ENCODE data around the gene CR1.
A peak's percentile ranks its signal among the peaks of the same experiment; 100 is the strongest.
"Not testable (repeated sequence)": the region's sequence is repeated elsewhere in the genome, so short reads cannot be mapped to it uniquely, and the experiment has no call there.

CR1 gene

DNA sequence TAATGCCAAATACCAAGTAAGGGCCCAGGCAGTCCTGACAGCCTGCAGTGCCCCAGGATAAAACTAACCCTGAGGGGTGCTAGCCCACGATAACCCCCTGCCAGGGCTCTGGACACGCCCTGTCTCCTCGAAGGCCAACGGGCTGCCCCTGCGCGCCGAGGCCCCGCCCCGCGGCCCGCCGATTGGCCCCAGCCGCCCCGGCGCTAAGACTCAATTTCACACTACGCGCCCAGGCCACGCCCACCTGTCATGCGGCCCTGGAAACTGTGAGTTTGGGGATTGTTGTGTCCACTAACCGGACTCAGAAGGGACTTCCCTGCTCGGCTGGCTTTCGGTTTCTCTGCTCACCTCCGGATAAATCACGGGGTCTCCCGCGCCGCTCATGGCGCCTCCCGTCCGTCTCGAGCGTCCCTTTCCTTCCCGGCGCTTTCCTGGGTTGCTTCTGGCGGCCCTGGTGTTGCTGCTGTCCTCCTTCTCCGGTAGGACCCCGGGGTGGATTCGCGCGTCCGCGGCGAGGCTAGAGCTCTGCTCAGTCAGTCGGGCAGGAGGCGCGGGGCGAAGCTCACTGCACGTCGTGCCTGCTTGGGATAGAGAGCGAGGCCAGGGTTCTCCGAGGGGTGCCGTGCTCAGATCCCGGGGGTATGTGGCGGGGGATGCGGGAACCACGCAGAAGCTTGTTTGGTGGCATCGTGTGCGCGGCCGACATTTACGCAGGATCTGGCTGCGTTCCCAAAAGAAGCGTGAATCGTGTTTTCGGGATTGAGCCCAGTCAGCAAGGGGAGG is 149.1 kb downstream of the CR1 start, which contains the start of gene CR1L:
Gene CR1L (plus strand): TSS at position 282 of the 783 bp plus-strand sequence. CDS start 101 bp downstream, at position 383.
- peak; percentile 75 for DNase-seq (ENCODE audit: low spot score)

DNA sequence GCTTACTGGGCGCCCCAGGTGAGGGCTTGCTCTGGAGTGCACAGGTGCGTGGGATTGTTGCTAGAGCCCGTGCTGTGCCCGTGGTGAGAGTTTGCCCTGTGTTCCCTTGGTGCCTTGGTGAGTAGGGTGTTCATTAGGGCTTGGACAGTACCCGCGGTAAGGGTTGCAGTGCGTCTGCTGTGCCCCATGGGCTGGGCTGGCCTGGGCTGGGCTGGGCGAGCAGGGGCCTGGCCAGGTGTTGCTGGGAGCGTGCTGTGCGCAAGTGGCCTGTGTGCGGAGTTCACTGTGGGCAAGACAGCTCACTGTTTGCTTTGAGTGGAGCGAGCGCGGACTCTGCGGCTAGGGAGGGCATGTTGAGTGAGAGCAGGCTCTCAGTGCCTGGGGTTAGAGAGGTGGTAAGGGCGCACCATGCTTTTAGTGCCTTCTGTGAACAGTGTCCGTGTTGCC is 149.7 kb downstream of the CR1 start:
- DNase-seq (ENCODE audit: low spot score), result no peak

DNA sequence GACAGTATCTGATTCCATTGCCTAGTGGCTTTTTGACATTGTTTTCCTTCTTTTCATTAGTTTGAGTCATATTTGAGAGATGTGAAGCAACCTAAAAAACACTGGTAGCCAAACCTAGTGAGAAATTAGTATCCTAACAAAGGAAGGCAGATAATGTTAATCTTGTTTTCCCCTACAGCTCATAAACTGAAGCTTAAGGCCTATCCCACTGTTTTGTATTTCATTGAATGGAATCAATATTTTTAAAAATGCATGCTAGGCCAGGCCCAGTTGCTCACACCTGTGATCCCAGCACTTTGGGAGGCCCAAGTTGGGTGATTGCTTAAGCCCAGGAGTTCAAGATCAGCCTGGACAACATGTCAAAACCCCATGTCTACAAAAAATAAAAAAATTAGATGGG is 150.2 kb downstream of the CR1 start:
- DNase-seq (ENCODE audit: low spot score), result no peak

GRCh38 chr1:207646944-207647579 is 151.1 kb downstream of the CR1 start:
- no peak for DNase-seq (ENCODE audit: low spot score)

DNA sequence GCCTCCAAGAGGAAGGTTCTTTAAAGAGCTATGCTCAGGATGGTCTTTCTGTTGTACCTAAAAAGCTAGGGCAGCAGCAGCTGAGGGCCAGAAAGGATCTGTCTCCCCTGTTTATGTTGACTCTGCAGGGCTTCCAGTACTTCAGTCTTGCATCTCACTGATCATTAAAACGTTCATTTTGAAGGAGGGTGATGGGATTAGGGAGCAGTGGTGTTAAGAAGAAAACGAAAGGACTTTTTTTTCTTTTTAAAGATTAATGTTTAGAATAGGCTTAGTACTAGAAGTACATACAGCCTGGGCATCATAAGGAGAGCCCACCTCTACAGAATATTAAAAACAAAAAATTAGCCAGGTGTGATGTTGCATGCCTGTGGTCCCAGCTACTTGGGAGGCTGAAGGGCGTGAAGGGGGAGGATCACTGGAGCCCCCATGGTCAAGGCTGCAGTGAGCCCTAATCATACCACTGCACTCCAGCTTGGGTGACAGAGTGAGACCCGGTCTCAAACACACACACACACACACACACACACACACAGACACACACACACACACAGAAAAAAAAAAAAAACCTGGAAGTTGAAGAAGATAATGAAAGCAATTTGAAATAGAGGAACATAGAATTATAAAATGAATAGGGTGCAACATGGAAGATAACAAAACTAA is 151.8 kb downstream of the CR1 start:
- DNase-seq (ENCODE audit: low spot score), result no peak

- no peak for DNase-seq (ENCODE audit: low spot score)
Measured at GRCh38 chr1:207648334-207649209, 152.6 kb downstream of the CR1 start.

DNA sequence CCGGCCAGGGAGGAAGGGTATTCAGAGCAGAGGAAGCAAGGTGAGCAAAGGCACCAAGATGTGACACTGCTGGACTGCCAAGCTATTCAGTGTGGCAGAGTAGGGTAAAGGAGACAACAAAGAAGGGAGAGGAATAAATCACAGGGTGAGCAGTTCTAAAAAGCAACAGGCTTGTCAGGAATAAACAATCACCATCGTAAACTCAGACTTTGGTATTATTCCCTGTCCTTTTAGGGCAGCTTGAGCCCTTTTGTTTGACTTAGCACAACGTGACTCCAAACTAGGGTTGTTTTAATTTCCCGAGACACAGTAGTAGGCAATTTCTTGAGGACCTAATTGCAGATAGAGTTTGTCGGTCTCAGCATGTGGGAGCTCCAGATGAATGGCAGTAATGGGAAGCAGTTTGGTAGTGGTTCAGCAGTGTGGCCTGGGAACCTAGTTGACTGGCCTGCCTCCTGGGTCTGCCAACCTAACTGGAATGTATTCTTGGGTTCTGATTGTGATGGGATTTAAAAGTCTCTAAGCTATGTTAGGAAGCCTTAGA is 153.3 kb downstream of the CR1 start:
- DNase-seq (ENCODE audit: low spot score), result no peak

DNA sequence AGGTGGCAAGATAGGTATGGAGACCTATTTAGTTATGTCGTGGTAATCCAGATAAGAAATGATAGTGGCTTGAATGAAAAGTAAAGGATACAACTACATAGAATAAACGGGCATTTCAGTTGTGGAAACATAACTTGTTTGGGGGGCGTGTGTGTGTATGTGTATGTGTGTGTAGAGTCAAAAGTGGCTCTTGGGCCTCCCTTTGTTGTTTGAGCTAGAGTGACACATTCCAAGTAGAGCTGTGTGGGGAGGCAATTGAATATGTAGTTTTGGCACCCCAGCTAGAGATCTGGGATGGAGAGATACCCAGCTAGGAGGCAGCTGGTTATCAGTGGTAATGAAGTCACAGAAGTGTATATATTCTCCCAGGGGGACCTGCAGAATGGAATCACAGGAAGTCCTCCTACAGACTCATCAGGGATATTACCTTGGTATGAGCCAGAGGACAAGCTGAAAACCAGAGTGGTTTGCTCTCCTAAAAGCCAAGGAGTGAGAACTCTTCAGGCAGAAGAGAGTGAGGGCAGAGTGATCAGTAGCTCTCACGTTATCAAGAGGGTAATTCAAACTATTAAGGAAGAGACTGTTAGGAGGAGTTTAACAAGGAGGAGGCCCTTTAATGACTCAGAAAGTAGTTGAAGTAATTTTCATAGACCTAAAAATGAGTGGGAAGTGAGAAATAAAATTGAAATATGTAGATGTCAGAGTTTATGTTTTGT is 154.1 kb downstream of the CR1 start:
- DNase-seq (ENCODE audit: low spot score), result no peak

DNA sequence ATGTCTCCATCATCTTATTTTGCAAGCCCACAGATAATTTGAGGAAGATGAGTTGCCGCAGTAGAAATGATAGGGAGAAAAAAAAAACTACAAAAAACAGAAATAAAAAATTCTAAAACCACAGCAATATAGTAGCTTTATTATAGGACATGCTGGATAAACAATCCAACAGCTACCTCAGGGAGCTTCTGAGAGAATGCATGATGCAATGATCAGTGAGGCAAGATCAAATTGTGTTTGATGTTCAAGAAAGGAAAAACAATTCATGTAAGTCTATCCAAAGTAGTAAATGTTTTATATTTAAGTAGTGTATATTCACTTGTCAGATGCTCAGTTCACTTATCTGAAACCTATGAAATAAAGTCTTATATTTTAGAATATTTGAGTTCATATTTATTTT is 155.6 kb downstream of the CR1 start:
- DNase-seq (ENCODE audit: low spot score), result no peak

DNA sequence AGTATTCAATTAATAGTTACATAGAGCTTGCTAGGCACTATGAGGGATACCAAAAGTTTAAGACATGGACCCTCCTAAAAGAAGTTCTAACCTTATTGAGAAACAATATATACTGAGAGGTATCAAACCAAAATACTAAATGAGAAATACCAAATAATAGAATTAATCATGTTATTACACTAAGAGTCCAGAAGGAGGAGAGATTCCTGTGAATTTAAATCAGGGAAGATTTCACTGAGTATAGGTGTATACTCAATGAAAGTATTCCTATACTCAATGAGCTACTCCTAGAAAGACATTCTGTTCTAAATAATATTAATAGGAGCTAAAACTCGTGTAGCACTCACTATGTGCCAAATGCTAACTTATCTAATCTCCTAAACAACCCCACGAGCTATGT is 158.4 kb downstream of the CR1 start:
- DNase-seq (ENCODE audit: low spot score), result no peak

DNA sequence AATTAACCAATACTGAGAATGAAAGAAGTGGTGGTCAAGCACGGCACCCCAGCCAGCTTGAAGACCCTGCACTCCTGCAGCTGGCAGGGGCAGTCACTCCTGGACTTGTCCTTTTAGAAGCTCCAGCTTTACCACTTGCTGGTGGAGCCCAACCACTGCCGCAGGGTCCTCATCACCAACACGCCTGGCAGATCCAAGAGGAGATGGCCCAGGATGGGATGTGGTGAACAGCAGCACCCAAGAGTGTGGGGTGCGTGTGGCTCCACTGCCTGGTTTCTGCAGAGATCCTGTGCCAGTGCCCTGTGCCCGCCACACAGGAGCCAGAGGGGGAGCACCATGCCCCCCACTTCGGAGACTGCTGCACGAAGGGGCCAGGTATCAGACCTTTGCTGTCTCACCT is 162.5 kb downstream of the CR1 start:
- DNase-seq (ENCODE audit: low spot score), result no peak

DNA sequence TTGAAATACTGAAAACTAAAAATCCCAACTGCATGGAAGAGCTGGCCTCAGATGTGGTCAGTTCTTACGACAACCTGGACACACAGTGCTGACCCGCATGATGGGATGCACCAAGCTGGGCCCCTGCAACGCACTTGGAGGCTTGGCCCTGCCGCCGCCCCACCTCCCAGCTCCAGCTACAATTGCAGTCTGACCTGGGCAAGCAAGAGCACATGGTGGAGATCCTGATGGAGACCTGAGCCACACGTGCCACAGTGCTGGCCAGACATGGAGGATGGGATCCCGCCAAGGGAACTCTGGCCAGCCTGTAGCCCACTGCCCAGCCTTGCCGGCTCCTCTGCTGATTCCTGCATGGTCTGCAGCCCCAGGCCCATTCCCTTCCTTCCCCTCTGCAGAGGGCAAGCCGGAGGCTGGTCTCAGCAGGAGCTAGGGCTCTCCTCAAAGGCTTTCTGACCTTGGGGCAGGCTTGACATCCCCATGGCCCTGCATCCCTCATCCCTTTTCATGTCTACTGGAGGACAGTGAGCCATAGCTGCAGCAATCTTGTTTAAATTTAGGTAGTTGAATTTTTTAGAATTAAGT is 163.0 kb downstream of the CR1 start:
- DNase-seq (ENCODE audit: low spot score), result no peak

GRCh38 chr1:207659545-207660153 is 163.7 kb downstream of the CR1 start:
- DNase-seq (ENCODE audit: low spot score), result no peak

- not testable (repeated sequence) for DNase-seq (ENCODE audit: low spot score)
Measured at GRCh38 chr1:207661420-207661819, 165.5 kb downstream of the CR1 start.

GRCh38 chr1:207666342-207666741 is 170.4 kb downstream of the CR1 start:
- DNase-seq (ENCODE audit: low spot score), result no peak

GRCh38 chr1:207669528-207670009 is 173.6 kb downstream of the CR1 start:
- DNase-seq (ENCODE audit: low spot score), result no peak

DNA sequence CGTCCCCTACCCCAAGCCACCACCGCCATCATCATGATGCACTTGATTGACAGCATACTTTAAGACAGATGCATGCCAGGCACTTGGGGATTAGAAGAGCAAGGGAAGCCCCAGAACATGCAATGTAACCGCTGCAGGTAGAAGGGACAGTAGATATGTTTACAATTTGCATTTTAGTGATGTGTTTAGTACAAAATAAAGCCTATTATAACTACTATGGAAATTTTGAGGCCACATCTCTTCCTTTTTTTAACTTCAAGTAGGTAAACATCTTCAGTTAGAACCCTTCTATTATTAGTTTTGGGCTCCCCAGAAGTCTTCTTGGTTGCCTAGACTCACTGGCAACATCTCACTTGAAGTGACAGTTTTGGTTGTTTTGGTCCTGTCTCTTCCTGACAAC is 174.2 kb downstream of the CR1 start:
- DNase-seq (ENCODE audit: low spot score), result no peak

DNA sequence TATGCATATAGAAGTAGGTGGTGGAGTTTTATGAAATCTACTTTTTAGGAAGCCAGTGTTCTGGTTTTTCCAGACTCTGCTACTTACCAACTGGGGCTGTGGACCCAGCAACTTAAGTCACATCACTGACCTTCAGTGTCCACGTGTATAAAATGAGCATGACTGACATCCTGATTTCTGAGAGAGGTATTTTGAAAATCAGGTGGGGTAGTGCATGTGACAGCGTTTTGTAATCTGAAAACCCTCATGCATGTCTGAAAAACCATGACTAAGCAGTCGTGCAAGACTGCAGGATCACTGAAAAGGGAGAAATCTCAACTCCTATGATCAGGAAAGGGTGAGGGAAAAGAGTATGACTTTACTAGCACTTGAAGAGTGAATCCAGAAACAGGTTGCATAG is 175.0 kb downstream of the CR1 start:
- no peak for DNase-seq (ENCODE audit: low spot score)

DNA sequence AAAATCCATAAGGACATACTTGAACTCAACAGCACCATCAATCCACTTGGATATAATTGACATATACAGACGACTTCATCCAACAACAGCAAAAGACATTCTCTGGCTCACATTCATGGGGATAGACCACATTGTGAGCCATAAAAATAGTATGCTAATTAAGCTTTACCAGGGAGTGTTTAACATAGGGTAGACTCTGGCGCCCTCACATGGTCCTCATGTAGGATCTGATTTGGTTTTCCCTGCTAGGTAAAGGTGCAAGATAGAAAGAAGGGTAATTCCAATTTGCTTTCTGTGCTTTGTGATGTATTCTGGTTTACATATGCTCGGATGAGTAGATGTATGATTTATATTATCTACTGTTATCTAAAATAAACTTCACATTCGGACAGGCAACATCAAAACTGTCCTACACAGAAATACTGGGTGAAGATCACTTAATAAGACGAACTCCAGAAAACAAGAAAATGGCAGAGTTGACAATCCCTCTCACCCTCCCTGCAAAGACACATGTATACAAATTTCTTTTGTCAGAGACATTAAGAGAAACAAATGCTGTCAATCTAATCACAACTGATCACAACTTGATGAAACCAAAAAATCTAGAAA is 176.7 kb downstream of the CR1 start:
- peak; percentile 64 for DNase-seq (ENCODE audit: low spot score)

GRCh38 chr1:207673399-207673798 is 177.4 kb downstream of the CR1 start:
- DNase-seq (ENCODE audit: low spot score), result no peak

Data from globus pallidus (tissue), 1 donor.